Uterus (tissue), 2 donors: Measurements from ENCODE around the gene CHKA.

Experiments
- CTCF ChIP-seq, 4 experiments: fragments of 200-600 bp in 2 of 4; fragments of 450-650 bp in 2 of 4; sonication (generic) in 2 of 4; IDR thresholded peaks; one replicate each; pipeline ENCODE4 v1.5.1; 2016 to 2019; ENCODE audit warnings: antibody characterized with exemption in 4 of 4, mild to moderate bottlenecking in 2 of 4, moderate library complexity in 1 of 4
- POLR2A ChIP-seq, 2 donors: fragments of 450-650 bp; IDR thresholded peaks; one replicate each; pipeline ENCODE4 v1.6.1; 2016; ENCODE audit warnings: antibody characterized with exemption in 2 of 2, mild to moderate bottlenecking in 1 of 2, moderate library complexity in 1 of 2

GRCh38 chr11:68160100-68160695 is 39.0 kb upstream of the CHKA start:
- TF ChIP-seq CTCF (IDR thresholded peaks at IDR 0.05) (no peak), POLR2A (IDR thresholded peaks at IDR 0.05) (no peak)
